Measurements from ENCODE around the gene MLX. TPM values are rescaled to one million over a fixed set of nuclear protein-coding genes. Genes with fewer than 3 reads are reported as not detected.

MLX gene
- total and polyA plus RNA-seq, 2 of the 8 experiments (the other 6 are each of a cell fraction or from before 2014, with no cell fraction given): 27.0 to 27.5 TPM

DNA sequence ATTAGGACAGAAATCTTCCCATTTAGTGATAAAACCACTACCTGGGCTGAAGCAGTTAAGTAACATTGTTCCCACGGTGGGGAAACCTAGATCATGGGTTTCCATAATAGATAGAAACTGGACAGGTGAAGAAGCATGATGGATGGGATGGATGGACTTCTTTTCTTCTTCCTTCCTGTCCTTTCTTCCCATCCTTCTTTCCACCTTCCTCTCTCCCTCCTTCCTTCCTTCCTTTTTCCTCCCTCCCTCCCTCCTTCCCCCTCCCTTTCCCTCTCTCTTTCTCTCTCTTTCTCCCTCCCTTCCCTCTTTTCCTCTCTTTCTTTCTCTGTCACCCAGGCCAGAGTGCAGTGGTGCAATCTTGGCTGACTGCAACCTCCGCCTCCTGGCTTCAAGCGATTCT is 7.6 kb downstream of the MLX start:
- H4K20me1 ChIP-seq (replicated peaks in 1 of 2; ENCODE audit: control insufficient read depth in 1 of 2, insufficient read depth in 2 of 2, low read length in 2 of 2): peaks cover 0 to 1% of the 10 kb centered on the region in 2 experiments
- no peaks in the 10 kb centered on the region for H3K9me3 ChIP-seq (ENCODE audit: insufficient read depth in 2 of 2, low read depth in 1 of 2, low read length in 1 of 2)
- no peak overlapping the region for H2BK20ac ChIP-seq (ENCODE audit: low read length)
- H2BK5ac ChIP-seq (ENCODE audit: low read depth, low read length): no peak overlapping the region
- no peak overlapping the region for H3K4me3 ChIP-seq (ENCODE audit: extremely low read depth in 1 of 4, insufficient read depth in 2 of 4, low read depth in 3 of 4, low read length in 4 of 4)
- no peaks in the 10 kb centered on the region for H3K27me3 ChIP-seq (replicated peaks in 1 of 4; ENCODE audit: control insufficient read depth in 3 of 4, extremely low read depth in 1 of 4, insufficient read depth in 3 of 4, low read length in 3 of 4)
- ChIA-PET POLR2A (ENCODE audit: partially characterized antibody) (interaction anchor here (0.5 to 7.0 kb wide), 7 partner anchors 9 to 106 kb away, joined by 3 to 74 read pairs (median 3); partner anchors contain the start of genes COASY and MLX), CTCF (ENCODE audit: partially characterized antibody) (interaction anchor here (0.6 kb wide), 1 partner anchor 130 kb away, joined by 4 read pairs; no protein-coding TSS in a partner anchor)
- no peak overlapping the region for H4K8ac ChIP-seq (ENCODE audit: extremely low read depth, insufficient read depth, low read length)
- no peaks in the 10 kb centered on the region for H3K79me1 ChIP-seq (ENCODE audit: low read depth, low read length)
- no peak overlapping the region for H2BK120ac ChIP-seq (replicated peaks; ENCODE audit: low read depth, low read length)
- 86% methylated on average over 3 of the region's 3 CpGs; no CpG with 5 or more reads in 1 of the 2 experiments for whole genome bisulfite sequencing, 2 experiments (ENCODE audit: extremely low coverage in 1 of 2, insufficient coverage in 1 of 2, insufficient read length in 1 of 2, insufficient replicate concordance in 2 of 2, low coverage in 1 of 2, low lambda C conversion rate in 2 of 2, missing lambda C conversion rate in 1 of 2)
- H2BK12ac ChIP-seq (ENCODE audit: low read depth, low read length): no peak overlapping the region
- FAIRE-seq (no peak), DNase-seq (ENCODE audit: low read depth in 1 of 2, low spot score in 2 of 2) (no peak)
- no peak overlapping the region for H3K56ac ChIP-seq (replicated peaks; ENCODE audit: insufficient read length, low read depth, low read length)
- no peak overlapping the region for H3K14ac ChIP-seq (ENCODE audit: insufficient read length)
- no peak overlapping the region for H2BK15ac ChIP-seq (ENCODE audit: low read length)
- peaks cover 9% of the 10 kb centered on the region for H3K23me2 ChIP-seq (ENCODE audit: low read depth, low read length)
- H3K4me2 ChIP-seq (ENCODE audit: insufficient read depth in 1 of 2, low read depth in 2 of 2, low read length in 2 of 2): no peak overlapping the region
- no peak overlapping the region for H3K4ac ChIP-seq (replicated peaks; ENCODE audit: insufficient read length, low read depth, low read length)
- H4K5ac ChIP-seq (ENCODE audit: insufficient read length, low read depth, low read length): no peak overlapping the region
- H3K36me3 ChIP-seq (ENCODE audit: control insufficient read depth in 2 of 4, insufficient read depth in 4 of 4, low read length in 3 of 4): peaks cover 41 to 52% (median 47%) of the 10 kb centered on the region in 4 experiments
- H4K91ac ChIP-seq (replicated peaks; ENCODE audit: insufficient read length, low read length): no peak overlapping the region
- H3K4me1 ChIP-seq (replicated peaks in 1 of 4; ENCODE audit: control insufficient read depth in 3 of 4, insufficient read depth in 4 of 4, low read length in 3 of 4): no peaks in the 10 kb centered on the region
- no peak overlapping the region for H3K27ac ChIP-seq (ENCODE audit: low read depth, low read length)
- no peak overlapping the region for H2AFZ ChIP-seq (ENCODE audit: low read length)
- H3K79me2 ChIP-seq (ENCODE audit: control insufficient read depth in 1 of 2, insufficient read depth in 2 of 2, low read length in 2 of 2): peaks cover 0 to 19% of the 10 kb centered on the region in 2 experiments; a peak in 2 of 4 replicates
- no peak overlapping the region for H3K18ac ChIP-seq (ENCODE audit: extremely low read depth, low read length)
- H3K23ac ChIP-seq (ENCODE audit: insufficient read length): no peak overlapping the region
- H2AK5ac ChIP-seq (ENCODE audit: low read depth, low read length): no peak overlapping the region
- no peak overlapping the region for H3K9ac ChIP-seq (replicated peaks in 1 of 4; ENCODE audit: extremely low read depth in 1 of 4, low read depth in 3 of 4, low read length in 3 of 4)
- TF ChIP-seq, protein P1, sequence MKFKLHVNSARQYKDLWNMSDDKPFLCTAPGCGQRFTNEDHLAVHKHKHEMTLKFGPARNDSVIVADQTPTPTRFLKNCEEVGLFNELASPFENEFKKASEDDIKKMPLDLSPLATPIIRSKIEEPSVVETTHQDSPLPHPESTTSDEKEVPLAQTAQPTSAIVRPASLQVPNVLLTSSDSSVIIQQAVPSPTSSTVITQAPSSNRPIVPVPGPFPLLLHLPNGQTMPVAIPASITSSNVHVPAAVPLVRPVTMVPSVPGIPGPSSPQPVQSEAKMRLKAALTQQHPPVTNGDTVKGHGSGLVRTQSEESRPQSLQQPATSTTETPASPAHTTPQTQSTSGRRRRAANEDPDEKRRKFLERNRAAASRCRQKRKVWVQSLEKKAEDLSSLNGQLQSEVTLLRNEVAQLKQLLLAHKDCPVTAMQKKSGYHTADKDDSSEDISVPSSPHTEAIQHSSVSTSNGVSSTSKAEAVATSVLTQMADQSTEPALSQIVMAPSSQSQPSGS (IDR thresholded peaks at IDR 0.05; ENCODE audit: low read length): no peak
- TF ChIP-seq TAF7 (optimal IDR thresholded peaks at IDR 0.05; ENCODE audit: borderline replicate concordance, low read depth, low read length): no peak
- TF ChIP-seq CBX5 (IDR thresholded peaks at IDR 0.05; ENCODE audit: low read depth, low read length): no peak
- no peak for TF ChIP-seq CBX8 (IDR thresholded peaks at IDR 0.05; ENCODE audit: borderline replicate concordance, low read depth, low read length)
- no peak for TF ChIP-seq TCF12 (IDR thresholded peaks at IDR 0.05; ENCODE audit: low read depth, low read length)
- no peak for TF ChIP-seq CHD1 (IDR thresholded peaks at IDR 0.05; ENCODE audit: low read depth, low read length)
- TF ChIP-seq E2F6 (IDR thresholded peaks at IDR 0.05): no peak
- no peak for TF ChIP-seq RBBP5 (IDR thresholded peaks at IDR 0.05; ENCODE audit: borderline replicate concordance, low read depth, low read length)
- TF ChIP-seq NANOG (IDR thresholded peaks at IDR 0.05; ENCODE audit: insufficient read depth, low read depth, low read length, poor library complexity, severe bottlenecking): no peak
- no peak for TF ChIP-seq HDAC2 (IDR thresholded peaks at IDR 0.05; ENCODE audit: borderline replicate concordance in 1 of 2, low read depth in 2 of 2, low read length in 2 of 2)
- no peak for TF ChIP-seq KDM4A (IDR thresholded peaks at IDR 0.05; ENCODE audit: low read depth, low read length, severe bottlenecking)
